HG03565 (cell line): ENCODE measurements around the gene DSCAML1.
"Not testable (repeated sequence)": the region's sequence is repeated elsewhere in the genome, so short reads cannot be mapped to it uniquely, and the experiment has no call there.

Experiments
- ATAC-seq: cut with Tn5 transposase; IDR thresholded peaks from one replicate; pipeline ENCODE4 v1.9.1; 2021; ENCODE audit warnings: mild to moderate bottlenecking, moderate library complexity; ENCODE audit not compliant: unreplicated experiment

DSCAML1 gene

DNA sequence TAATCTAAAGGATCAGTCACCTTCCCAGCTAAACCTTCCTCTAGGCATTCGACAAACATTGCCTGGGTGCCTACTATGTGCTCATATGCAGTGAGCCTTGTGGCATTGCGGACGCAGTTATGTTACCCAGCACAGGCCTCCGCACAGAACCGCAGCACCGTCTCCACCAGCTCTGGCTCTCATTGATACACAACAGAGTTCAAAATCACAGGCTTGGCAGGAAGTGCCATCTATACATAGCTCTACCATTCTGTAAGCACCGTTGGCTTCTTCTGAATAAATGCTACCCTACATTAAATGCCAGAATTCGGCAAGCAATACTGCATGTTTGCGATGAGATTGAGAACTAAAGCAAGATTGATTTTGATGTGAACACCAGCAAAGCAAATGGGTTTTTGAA is 31.0 kb downstream of the DSCAML1 start:
- no peak for ATAC-seq

- ATAC-seq = no peak
Measured at GRCh38 chr11:117765068-117765467, 31.9 kb downstream of the DSCAML1 start.

GRCh38 chr11:117763465-117763864 is 33.6 kb downstream of the DSCAML1 start:
- ATAC-seq = not testable (repeated sequence)

GRCh38 chr11:117761993-117762392 is 35.0 kb downstream of the DSCAML1 start:
- ATAC-seq = no peak

DNA sequence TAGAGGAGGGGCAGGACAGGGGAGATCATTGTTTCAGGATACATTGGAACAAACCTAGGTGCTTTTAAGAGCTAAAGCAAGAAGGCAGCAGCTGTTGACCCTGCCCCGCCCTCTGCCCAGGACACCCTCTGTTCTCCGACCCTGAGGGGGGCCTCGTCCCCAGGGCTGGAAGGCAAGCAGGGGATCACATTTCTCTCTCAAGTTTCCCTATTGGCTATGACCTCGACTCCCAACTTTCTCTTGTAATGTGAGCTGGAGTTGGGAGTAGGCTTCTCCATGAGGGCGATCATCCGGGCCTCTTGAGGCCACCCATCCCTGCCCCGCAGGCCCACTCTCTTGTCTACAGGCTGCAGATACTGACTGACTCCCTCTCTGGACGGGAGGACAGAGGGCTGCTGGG is 37.7 kb downstream of the DSCAML1 start:
- ATAC-seq = no peak

DNA sequence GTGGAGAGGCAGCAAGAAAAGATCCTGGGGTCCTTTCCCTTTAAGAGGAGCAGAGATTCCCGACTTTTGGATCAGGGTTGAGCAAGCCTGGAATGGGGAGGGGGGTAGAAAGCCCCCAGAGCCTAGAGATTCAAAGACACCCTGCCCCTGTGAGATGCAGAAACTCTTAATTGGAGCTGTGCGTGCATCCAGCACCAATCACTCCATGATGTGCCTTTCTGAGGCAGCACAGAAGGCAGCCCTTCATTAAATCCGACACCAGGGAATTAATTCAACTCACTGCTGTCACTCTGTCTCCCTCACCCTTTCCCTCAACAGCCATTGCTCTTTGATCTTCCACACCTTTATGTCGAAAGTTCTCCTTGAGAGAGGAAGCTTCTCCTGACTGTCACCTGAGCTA is 43.0 kb downstream of the DSCAML1 start:
- no peak for ATAC-seq

GRCh38 chr11:117752721-117753237 is 44.2 kb downstream of the DSCAML1 start:
- ATAC-seq = no peak

DNA sequence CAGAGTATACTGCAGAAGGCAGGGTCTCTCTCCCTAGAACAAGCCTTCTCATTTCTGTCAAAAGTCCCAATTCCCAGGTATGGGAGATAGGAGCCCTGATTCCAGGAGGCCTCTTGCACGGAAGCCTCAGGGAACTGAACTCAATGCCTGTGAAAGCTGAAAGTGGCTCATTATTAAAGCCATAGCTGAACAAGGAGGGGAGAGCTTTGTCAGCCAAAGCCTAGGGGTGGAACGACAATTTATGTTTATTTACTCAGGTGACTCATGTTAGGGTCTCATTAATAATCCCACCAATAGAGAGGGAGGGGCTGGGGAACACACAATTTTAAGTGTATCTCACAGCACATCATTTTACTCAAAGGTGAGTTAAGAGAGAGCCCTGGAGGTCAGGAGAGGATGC is 44.9 kb downstream of the DSCAML1 start:
- no peak for ATAC-seq

DNA sequence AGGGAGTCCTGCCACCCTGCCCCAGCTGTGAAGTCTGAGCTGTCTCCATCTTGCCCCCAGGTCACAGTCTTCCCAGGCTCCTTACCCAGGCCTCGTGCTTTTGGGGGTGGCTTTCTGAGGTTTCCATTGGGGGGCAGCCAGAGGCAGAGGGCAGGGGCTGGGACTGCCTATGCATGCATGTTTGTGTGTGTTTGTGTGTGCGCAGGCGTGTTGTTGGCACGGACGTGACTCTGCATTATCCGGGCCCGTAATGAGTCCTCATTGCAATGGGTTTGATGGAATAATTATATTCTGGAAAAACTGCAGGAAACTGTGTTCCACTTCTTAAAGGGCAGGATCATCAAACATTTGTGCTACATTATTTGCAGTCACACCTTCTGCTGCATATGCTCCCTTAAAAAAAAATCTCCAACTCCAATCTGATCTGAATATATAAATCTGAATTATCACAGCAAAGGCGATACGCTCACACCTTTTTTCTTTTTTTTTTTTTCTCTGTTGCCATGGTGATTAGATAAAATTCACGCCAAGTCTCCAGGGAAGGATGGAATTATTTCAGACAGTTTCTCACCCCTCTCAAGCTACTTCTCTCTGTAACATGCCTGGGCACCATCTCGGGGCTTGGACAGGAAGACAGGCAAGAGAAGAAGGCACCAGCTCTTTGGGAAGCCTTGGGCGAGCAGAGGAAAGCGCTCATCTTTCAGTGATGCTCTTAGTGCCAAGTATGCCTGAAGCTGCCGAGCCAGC is 45.9 kb downstream of the DSCAML1 start:
- ATAC-seq = no peak

- ATAC-seq = no peak
Measured at GRCh38 chr11:117750357-117750756, 46.7 kb downstream of the DSCAML1 start.

GRCh38 chr11:117749541-117749910 is 47.5 kb downstream of the DSCAML1 start:
- no peak for ATAC-seq

- ATAC-seq = no peak
Measured at GRCh38 chr11:117748771-117749540, 48.1 kb downstream of the DSCAML1 start.

DNA sequence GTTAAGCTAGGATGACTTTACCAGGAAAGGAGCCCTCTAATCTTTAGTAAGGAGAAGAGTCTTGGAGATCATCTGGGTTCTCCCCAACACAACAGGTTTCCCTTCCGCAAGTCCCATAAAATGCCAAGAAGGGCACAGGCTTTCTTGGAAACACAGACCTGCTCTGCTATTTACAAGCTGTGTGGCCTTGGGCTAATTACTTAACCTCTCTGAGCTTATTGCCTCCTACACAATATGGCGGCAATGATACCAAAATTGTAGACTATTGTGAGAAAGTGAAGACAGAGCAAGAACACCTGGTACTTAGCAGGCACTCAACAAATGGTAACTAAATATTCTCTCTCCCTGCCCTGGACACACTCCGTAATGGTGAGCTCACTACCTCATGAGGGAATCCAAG is 49.1 kb downstream of the DSCAML1 start:
- no peak for ATAC-seq

- ATAC-seq = no peak
Measured at GRCh38 chr11:117745346-117745745, 51.7 kb downstream of the DSCAML1 start.

DNA sequence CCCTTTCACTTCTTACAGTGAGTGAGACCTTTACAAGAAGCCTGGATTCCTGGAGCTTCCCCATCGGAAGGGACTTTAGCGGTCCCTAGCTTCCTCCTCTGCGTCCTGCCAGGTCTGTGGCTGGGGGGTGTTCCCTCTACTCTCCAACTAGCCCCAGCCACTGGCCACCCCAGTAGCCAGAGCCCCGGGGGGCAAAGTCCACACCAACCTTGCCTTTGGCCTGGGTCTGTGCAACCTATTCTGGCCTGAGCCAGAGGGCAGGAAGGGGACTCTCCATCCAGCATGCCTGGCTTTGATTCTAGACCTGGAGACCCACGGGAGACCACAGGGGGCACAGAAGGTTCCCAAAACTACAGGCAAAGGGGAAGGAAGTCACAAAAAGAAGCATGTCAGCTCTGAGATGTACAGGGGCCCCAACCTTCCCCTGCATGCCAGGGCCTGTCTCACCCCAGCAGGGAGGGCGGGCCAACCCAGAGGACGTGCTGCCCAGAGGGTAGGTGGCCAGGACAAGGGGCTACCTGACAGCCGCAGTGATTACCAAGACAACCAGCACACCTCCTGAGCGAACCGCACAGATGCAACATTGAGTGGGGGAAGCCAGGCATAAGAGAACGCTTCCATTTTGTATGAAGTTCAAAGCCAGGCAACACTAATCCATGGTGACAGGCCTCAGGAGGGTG is 52.4 kb downstream of the DSCAML1 start:
- ATAC-seq = no peak

- ATAC-seq = no peak
Measured at GRCh38 chr11:117743121-117743815, 53.7 kb downstream of the DSCAML1 start.

GRCh38 chr11:117738246-117738957 is 58.6 kb downstream of the DSCAML1 start:
- no peak for ATAC-seq

GRCh38 chr11:117735350-117735977 is 61.6 kb downstream of the DSCAML1 start:
- ATAC-seq = no peak

- ATAC-seq = no peak
Measured at GRCh38 chr11:117734601-117735024, 62.4 kb downstream of the DSCAML1 start.

DNA sequence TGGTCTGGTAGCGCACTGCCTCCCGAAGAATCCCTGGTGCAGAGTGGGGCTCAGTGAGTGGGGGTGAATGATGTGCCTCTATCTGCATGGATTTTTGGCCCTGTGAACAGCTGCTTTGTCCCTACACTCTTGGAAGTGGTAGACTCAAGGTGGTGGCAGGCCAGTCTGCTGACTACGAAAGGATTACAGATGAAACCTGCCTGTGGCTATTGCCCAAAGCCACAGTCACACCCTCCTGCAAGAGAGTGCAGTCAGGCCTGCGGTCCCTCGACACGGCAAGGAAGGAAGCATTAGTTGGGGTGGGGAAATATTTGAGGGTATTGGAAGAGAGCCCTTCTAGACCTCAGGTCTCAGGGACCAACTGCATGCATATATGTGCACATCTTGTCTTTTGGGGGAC is 63.7 kb downstream of the DSCAML1 start:
- ATAC-seq = no peak
